ENCODE measurements around the gene CLCN4. TPM values are rescaled to one million over a fixed set of nuclear protein-coding genes. Genes with fewer than 3 reads are reported as not detected.

Gene CLCN4
- total RNA-seq, 3 donors from 2014 or later = 2.9 to 4.7 (median 3.7) TPM

GRCh38 chrX:10208281-10208856, 51.6 kb downstream of the CLCN4 start:
- Histone ChIP-seq H3K4me3 (no peak overlapping the region), H3K9me3 (no peaks in the 10 kb centered on the region), H3K27ac (no peak overlapping the region), H3K36me3 (no peaks in the 10 kb centered on the region), H3K4me1 (no peaks in the 10 kb centered on the region), H3K27me3 (peaks cover 0 to 23% of the 10 kb centered on the region in 2 donors)
- intact Hi-C loops (cut with DNase I; ENCODE audit: low total_unique reads) = no loop called here
- TF ChIP-seq, protein P1, sequence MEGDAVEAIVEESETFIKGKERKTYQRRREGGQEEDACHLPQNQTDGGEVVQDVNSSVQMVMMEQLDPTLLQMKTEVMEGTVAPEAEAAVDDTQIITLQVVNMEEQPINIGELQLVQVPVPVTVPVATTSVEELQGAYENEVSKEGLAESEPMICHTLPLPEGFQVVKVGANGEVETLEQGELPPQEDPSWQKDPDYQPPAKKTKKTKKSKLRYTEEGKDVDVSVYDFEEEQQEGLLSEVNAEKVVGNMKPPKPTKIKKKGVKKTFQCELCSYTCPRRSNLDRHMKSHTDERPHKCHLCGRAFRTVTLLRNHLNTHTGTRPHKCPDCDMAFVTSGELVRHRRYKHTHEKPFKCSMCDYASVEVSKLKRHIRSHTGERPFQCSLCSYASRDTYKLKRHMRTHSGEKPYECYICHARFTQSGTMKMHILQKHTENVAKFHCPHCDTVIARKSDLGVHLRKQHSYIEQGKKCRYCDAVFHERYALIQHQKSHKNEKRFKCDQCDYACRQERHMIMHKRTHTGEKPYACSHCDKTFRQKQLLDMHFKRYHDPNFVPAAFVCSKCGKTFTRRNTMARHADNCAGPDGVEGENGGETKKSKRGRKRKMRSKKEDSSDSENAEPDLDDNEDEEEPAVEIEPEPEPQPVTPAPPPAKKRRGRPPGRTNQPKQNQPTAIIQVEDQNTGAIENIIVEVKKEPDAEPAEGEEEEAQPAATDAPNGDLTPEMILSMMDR (IDR thresholded peaks at IDR 0.05) = no peak
- no peak for TF ChIP-seq POLR2AphosphoS5 (IDR thresholded peaks at IDR 0.05)
- TF ChIP-seq POLR2A (IDR thresholded peaks at IDR 0.05) = no peak
- no peak for DNase-seq (ENCODE audit: low spot score in 2 of 2)

- Histone ChIP-seq H3K27me3 (peaks cover 0 to 22% of the 10 kb centered on the region in 2 donors), H3K9me3 (no peaks in the 10 kb centered on the region), H3K36me3 (no peaks in the 10 kb centered on the region), H3K4me1 (no peaks in the 10 kb centered on the region), H3K4me3 (no peak overlapping the region), H3K27ac (no peak overlapping the region)
- intact Hi-C loops (cut with DNase I; ENCODE audit: low total_unique reads) = no loop called here
- DNase-seq (ENCODE audit: low spot score in 2 of 2) = no peak
- TF ChIP-seq, protein P1 (IDR thresholded peaks at IDR 0.05) = no peak
- no peak for TF ChIP-seq POLR2AphosphoS5 (IDR thresholded peaks at IDR 0.05)
- no peak for TF ChIP-seq POLR2A (IDR thresholded peaks at IDR 0.05)
Observed at GRCh38 chrX:10208953-10209352, 52.2 kb downstream of the CLCN4 start.

- no peak overlapping the region for H3K27ac ChIP-seq
- no peaks in the 10 kb centered on the region for H3K4me1 ChIP-seq
- intact Hi-C loops (cut with DNase I; ENCODE audit: low total_unique reads) = loop anchor here (5.0 kb wide), 1 partner anchor 330 kb away; no protein-coding TSS in a partner anchor
- no peak for DNase-seq (ENCODE audit: low spot score in 2 of 2)
- no peaks in the 10 kb centered on the region for H3K36me3 ChIP-seq
- no peak for TF ChIP-seq POLR2A (IDR thresholded peaks at IDR 0.05)
- TF ChIP-seq, protein P1 (IDR thresholded peaks at IDR 0.05) = no peak
- no peak for TF ChIP-seq POLR2AphosphoS5 (IDR thresholded peaks at IDR 0.05)
- H3K27me3 ChIP-seq = peaks cover 0 to 38% of the 10 kb centered on the region in 2 donors
- no peak overlapping the region for H3K4me3 ChIP-seq
- H3K9me3 ChIP-seq = no peaks in the 10 kb centered on the region
Observed at GRCh38 chrX:10212395-10212794, 55.6 kb downstream of the CLCN4 start.

GRCh38 chrX:10213716-10214115, 56.9 kb downstream of the CLCN4 start:
- Histone ChIP-seq H3K9me3 (no peaks in the 10 kb centered on the region), H3K4me1 (no peaks in the 10 kb centered on the region), H3K36me3 (no peaks in the 10 kb centered on the region), H3K4me3 (no peak overlapping the region), H3K27ac (no peak overlapping the region), H3K27me3 (peaks cover 0 to 39% of the 10 kb centered on the region in 2 donors)
- intact Hi-C loops (cut with DNase I; ENCODE audit: low total_unique reads) = loop anchor here (5.0 kb wide), 1 partner anchor 331 kb away; no protein-coding TSS in a partner anchor
- TF ChIP-seq POLR2AphosphoS5 (IDR thresholded peaks at IDR 0.05) (no peak), POLR2A (IDR thresholded peaks at IDR 0.05) (no peak)
- TF ChIP-seq, protein P1 (IDR thresholded peaks at IDR 0.05) = no peak
- DNase-seq (ENCODE audit: low spot score in 2 of 2) = no peak

GRCh38 chrX:10216208-10216607, 59.4 kb downstream of the CLCN4 start:
- no peak for DNase-seq (ENCODE audit: low spot score in 2 of 2)
- Histone ChIP-seq H3K27ac (no peak overlapping the region), H3K36me3 (no peaks in the 10 kb centered on the region), H3K9me3 (no peaks in the 10 kb centered on the region), H3K27me3 (peaks cover 0 to 41% of the 10 kb centered on the region in 2 donors), H3K4me3 (no peak overlapping the region), H3K4me1 (no peaks in the 10 kb centered on the region)
- TF ChIP-seq POLR2A (IDR thresholded peaks at IDR 0.05) = no peak
- intact Hi-C loops (cut with DNase I; ENCODE audit: low total_unique reads) = no loop called here

Measured in breast epithelium (tissue), 4 donors.